ENCODE measurements around the gene ITM2C. TPM values are rescaled to one million over a fixed set of nuclear protein-coding genes. Genes with fewer than 3 reads are reported as not detected.

ITM2C gene
- total RNA-seq, 1 donor from 2014 or later: 25.0 TPM

GRCh38 chr2:230908595-230909191 lies 44.0 kb downstream of the ITM2C start:
- DNase-seq (peak; percentile 48), ATAC-seq (no peak)

GRCh38 chr2:230909841-230910545 lies 45.3 kb downstream of the ITM2C start:
- TF ChIP-seq CTCF (IDR thresholded peaks at IDR 0.05): no peak
- Histone ChIP-seq H3K36me3 (no peaks in the 10 kb centered on the region), H3K27ac (no peak overlapping the region), H3K4me1 (no peaks in the 10 kb centered on the region), H3K9me3 (no peaks in the 10 kb centered on the region), H3K27me3 (no peaks in the 10 kb centered on the region), H3K4me3 (no peak overlapping the region)
- ATAC-seq (no peak), DNase-seq (peak; percentile 55)
- intact Hi-C loops (cut with DNase I): loop anchor here (10.0 kb wide), 1 partner anchor 75 kb away; no protein-coding TSS in a partner anchor

More at GRCh38 chr2:230908595-230909191, 44.0 kb downstream of the ITM2C start:
- Histone ChIP-seq H3K36me3 (no peaks in the 10 kb centered on the region), H3K27me3 (no peaks in the 10 kb centered on the region), H3K4me1 (no peaks in the 10 kb centered on the region), H3K9me3 (no peaks in the 10 kb centered on the region), H3K4me3 (no peak overlapping the region), H3K27ac (no peak overlapping the region)
- intact Hi-C loops (cut with DNase I): loop anchor here (10.0 kb wide), 1 partner anchor 76 kb away; no protein-coding TSS in a partner anchor
- no peak for TF ChIP-seq CTCF (IDR thresholded peaks at IDR 0.05)

- H3K36me3 ChIP-seq: no peaks in the 10 kb centered on the region
- ATAC-seq: no peak
- H3K9me3 ChIP-seq: no peaks in the 10 kb centered on the region
- H3K4me1 ChIP-seq: no peaks in the 10 kb centered on the region
- intact Hi-C loops (cut with DNase I): no loop called here
- no peaks in the 10 kb centered on the region for H3K27me3 ChIP-seq
- no peak overlapping the region for H3K27ac ChIP-seq
- TF ChIP-seq CTCF (IDR thresholded peaks at IDR 0.05): no peak
- no peak overlapping the region for H3K4me3 ChIP-seq
- peak; percentile 33 for DNase-seq
Measured at GRCh38 chr2:230910546-230911177, 45.9 kb downstream of the ITM2C start.

GRCh38 chr2:230912046-230912445 lies 47.3 kb downstream of the ITM2C start:
- ATAC-seq (no peak), DNase-seq (no peak)
- intact Hi-C loops (cut with DNase I): no loop called here
- no peaks in the 10 kb centered on the region for H3K27me3 ChIP-seq
- no peak for TF ChIP-seq CTCF (IDR thresholded peaks at IDR 0.05)
- no peaks in the 10 kb centered on the region for H3K36me3 ChIP-seq
- no peak overlapping the region for H3K27ac ChIP-seq
- H3K9me3 ChIP-seq: no peaks in the 10 kb centered on the region
- no peaks in the 10 kb centered on the region for H3K4me1 ChIP-seq
- H3K4me3 ChIP-seq: no peak overlapping the region

GRCh38 chr2:230912724-230913123 lies 48.0 kb downstream of the ITM2C start:
- H3K9me3 ChIP-seq: no peaks in the 10 kb centered on the region
- H3K4me3 ChIP-seq: no peak overlapping the region
- H3K27me3 ChIP-seq: no peaks in the 10 kb centered on the region
- no peak for TF ChIP-seq CTCF (IDR thresholded peaks at IDR 0.05)
- H3K36me3 ChIP-seq: no peaks in the 10 kb centered on the region
- intact Hi-C loops (cut with DNase I): no loop called here
- DNase-seq: no peak
- H3K4me1 ChIP-seq: no peaks in the 10 kb centered on the region
- no peak overlapping the region for H3K27ac ChIP-seq
- no peak for ATAC-seq

Data from upper lobe of right lung (tissue), 1 donor.